Activated CD4-positive, alpha-beta T cell treated with anti-CD3 and anti-CD28 coated beads for 24 hours (primary cell): ENCODE results near the gene ALKAL2.

Source experiments
- DNase-seq, 2 donors: peaks; one replicate each; pipeline ENCODE4 v3.0.0-alpha.2; 2020; ENCODE audit warnings: low read depth in 2 of 2

The ALKAL2 gene

GRCh38 chr2:270861-271260 is 17.0 kb downstream of the ALKAL2 start:
- DNase-seq, result no peak

- DNase-seq, result no peak
Measured at GRCh38 chr2:269356-270030, 18.4 kb downstream of the ALKAL2 start.

- no peak for DNase-seq
Measured at GRCh38 chr2:268323-268722, 19.6 kb downstream of the ALKAL2 start.

GRCh38 chr2:264493-265468 is 23.1 kb downstream of the ALKAL2 start, which contains the start of gene ACP1:
ACP1 (plus strand) TSS chr2:264947; CDS start chr2:264965, 18 bp downstream.
- peak; percentile 87 to 92 for DNase-seq

GRCh38 chr2:263774-264492 is 24.0 kb downstream of the ALKAL2 start, which contains the start of gene SH3YL1:
SH3YL1 (minus strand) TSS chr2:264032; CDS start chr2:263984, 48 bp downstream.
- peak in 1 of 2 donors; percentile 26 for DNase-seq

- DNase-seq, result no peak
Measured at GRCh38 chr2:263022-263738, 24.7 kb downstream of the ALKAL2 start.

GRCh38 chr2:262117-262516 is 25.8 kb downstream of the ALKAL2 start:
- DNase-seq, result no peak

GRCh38 chr2:260507-261161 is 27.3 kb downstream of the ALKAL2 start:
- no peak for DNase-seq

GRCh38 chr2:259789-260331 is 28.0 kb downstream of the ALKAL2 start:
- no peak for DNase-seq

GRCh38 chr2:258933-259332 is 29.0 kb downstream of the ALKAL2 start:
- DNase-seq, result no peak

GRCh38 chr2:257842-258241 is 30.0 kb downstream of the ALKAL2 start:
- DNase-seq, result no peak

- no peak for DNase-seq
Measured at GRCh38 chr2:257429-257828, 30.5 kb downstream of the ALKAL2 start.

GRCh38 chr2:256094-256493 is 31.8 kb downstream of the ALKAL2 start:
- no peak for DNase-seq

- no peak for DNase-seq
Measured at GRCh38 chr2:255195-255594, 32.7 kb downstream of the ALKAL2 start.

GRCh38 chr2:254241-254640 is 33.6 kb downstream of the ALKAL2 start:
- no peak for DNase-seq

GRCh38 chr2:253202-253638 is 34.7 kb downstream of the ALKAL2 start:
- DNase-seq, result no peak

- DNase-seq, result no peak
Measured at GRCh38 chr2:252001-252602, 35.8 kb downstream of the ALKAL2 start.

- DNase-seq, result no peak
Measured at GRCh38 chr2:249538-250042, 38.3 kb downstream of the ALKAL2 start.

GRCh38 chr2:248724-249123 is 39.2 kb downstream of the ALKAL2 start:
- no peak for DNase-seq
